ENCODE results near the gene IST1.
A peak's percentile ranks its signal among the peaks of the same experiment; 100 is the strongest.

Gene IST1

DNA sequence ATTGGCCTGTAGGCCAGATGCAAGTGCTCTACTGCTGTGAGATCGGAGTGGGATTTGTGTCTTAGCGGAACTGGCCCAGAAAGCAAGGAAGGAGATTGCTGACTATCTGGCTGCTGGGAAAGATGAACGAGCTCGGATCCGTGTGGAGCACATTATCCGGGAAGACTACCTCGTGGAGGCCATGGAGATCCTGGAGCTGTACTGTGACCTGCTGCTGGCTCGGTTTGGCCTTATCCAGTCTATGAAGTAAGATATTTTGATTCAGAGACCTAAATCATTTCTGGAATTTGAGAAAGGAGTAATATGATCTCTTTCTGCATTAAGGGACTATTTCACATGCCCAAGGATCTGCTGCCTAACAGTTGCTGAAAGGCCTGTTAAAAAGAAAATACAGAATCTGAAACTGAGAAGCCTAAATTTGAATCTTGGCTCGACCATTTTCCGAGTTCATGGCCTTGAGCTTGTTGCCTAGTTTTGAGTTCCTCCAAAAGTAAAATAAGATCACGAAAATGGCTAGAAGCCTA lies 21.1 kb downstream of the IST1 start:
- no peak for DNase-seq (ENCODE audit: low spot score)

DNA sequence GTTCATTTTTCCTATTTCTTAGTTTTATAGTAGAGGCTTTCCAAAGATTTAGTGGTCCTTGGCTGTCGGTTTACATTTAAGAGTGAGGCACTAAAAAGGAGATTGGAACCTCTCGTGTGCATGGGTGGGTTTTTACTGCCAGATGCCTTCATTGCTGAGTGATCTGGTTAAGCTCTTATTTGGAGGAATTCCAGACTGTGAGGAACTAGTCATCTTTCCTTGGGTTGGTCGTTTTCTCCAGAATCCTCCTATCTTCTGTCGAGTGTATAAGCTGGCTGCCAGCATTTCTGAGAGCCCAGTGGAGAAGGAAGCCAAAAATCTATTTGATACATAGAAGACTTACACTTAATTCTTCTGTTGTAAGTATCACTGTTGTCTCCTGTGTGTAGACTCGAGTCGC lies 22.6 kb downstream of the IST1 start:
- FAIRE-seq (no peak), DNase-seq (ENCODE audit: low spot score) (no peak)

More for the DNA sequence above, 21.1 kb downstream of the IST1 start:
- no peak for FAIRE-seq

DNA sequence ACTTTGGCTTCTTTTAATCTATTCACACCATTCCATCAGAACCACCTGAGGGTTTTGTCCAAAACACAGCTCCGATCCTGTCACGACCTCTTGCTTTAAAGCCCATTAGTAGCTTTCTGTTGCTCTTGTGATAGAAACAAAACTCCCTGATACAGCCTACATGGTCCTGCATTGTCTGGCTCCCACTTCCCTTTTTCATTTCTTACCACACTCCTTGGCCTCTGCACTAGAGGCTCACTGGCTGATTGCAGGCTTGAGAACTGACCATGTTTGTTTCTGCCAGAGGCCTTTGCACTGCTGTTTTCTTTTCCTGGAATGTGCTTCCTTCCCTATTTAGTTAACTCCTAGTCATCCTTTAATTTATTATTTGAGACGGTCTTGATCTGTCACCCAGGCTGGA lies 23.7 kb downstream of the IST1 start:
- FAIRE-seq (no peak), DNase-seq (ENCODE audit: low spot score) (no peak)

DNA sequence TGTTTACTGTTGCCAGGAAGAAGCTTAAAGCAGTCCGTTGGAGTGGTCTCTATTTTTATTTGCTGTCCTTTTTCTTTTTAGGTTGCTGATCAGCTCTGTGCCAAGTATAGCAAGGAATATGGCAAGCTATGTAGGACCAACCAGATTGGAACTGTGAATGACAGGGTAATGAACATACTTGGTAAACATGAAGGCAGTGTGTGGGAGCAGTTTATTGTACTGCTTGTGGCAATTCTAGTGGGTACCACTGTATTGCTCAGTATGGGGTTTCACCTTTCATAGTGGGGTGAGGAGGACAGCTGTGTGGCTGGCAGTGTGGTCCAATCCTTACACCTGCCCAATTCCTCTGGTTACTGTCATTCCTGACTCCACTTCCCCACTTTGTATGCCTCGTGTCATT lies 25.3 kb downstream of the IST1 start:
- FAIRE-seq (no peak), DNase-seq (ENCODE audit: low spot score) (no peak)

GRCh38 chr16:71923941-71924690 lies 28.8 kb downstream of the IST1 start:
- FAIRE-seq (no peak), DNase-seq (ENCODE audit: low spot score) (no peak)

- FAIRE-seq (no peak), DNase-seq (ENCODE audit: low spot score) (no peak)
These were observed 29.4 kb downstream of the IST1 start for GRCh38 chr16:71924710-71925109.

DNA sequence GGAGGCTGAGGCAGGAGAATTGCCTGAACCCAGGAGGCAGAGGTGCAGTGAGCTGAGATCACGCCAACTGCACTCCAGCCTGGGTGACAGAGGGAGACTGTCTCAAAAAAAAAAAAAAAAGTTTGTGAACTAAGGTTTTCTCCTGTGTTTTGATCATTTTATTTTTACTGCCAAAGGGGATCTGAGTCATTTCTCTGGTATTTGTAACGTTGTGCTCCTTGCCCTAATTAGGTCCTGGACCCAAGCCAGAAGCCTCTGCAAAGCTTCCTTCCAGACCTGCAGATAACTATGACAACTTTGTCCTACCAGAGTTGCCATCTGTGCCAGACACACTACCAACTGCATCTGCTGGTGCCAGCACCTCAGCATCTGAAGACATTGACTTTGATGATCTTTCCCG lies 32.1 kb downstream of the IST1 start:
- FAIRE-seq (no peak), DNase-seq (ENCODE audit: low spot score) (peak; percentile 76)

GRCh38 chr16:71927787-71928186 lies 32.5 kb downstream of the IST1 start:
- FAIRE-seq (no peak), DNase-seq (ENCODE audit: low spot score) (no peak)

DNA sequence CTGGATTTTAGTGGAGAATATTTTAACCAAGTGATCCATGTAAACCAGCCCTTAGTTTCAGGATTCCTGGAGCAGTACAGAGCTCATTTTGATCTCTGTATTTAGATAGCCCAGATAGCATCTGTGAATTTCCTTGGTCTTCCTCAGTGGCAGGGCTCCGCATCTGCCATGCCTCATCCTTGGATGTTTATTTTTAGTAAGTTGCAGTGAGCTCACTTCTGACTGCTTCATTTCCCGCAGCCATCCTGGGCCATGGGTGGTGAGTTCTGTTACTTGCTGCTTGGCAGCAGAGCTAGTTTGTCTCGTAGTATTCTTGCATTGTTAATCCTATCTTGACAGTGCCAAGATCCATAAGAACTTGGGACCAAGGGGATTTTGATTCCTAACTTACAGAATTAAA lies 33.7 kb downstream of the IST1 start:
- no peak for DNase-seq (ENCODE audit: low spot score)
- FAIRE-seq = no peak

DNA sequence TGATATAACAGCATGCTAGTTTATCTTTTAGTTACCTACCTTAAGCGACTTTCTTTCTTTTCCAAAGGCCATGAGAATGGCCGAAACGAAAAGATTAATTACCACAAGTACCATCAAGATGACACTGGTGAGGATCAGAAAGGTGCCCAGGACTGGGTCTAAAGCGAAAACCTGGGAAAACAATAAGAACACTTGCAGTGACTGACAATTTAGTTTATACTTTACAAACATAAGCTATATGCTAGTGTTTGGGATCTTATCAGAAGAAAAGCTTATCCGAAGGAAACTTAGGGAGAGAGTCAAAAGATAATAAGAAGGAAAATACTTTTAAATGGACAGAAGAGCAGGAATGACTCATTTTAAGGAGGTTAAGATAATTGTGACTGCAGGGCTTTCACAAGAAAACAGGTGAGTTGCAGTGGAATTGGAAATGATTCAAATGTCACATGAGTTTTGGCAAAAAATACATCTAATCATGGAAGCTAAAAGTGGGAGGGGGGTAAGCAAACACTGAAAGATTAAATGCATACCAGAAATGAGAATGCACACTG lies 34.8 kb downstream of the IST1 start:
- no peak for DNase-seq (ENCODE audit: low spot score)
- FAIRE-seq = no peak

GRCh38 chr16:71931001-71931400 lies 35.7 kb downstream of the IST1 start:
- no peak for FAIRE-seq
- no peak for DNase-seq (ENCODE audit: low spot score)

DNA sequence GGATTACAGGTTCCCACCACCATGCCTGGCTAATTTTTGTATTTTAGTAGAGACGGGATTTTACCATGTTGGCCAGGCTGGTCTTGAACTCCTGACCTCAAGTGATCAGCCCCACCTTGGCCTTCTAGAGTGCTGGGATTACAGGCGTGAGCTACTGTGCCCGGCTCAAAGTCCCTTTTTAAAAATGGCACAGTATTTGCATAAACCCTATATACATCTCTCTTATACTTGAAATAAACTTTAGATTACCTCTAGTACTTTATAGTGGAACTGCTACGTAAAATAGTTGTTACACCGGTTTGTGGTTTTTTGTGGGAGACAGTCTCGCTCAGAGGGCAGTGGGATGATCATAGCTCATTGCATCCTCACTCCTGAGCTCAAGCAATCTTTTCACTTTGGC lies 36.3 kb downstream of the IST1 start:
- no peak for DNase-seq (ENCODE audit: low spot score)
- FAIRE-seq = no peak

GRCh38 chr16:71933017-71933416 lies 37.7 kb downstream of the IST1 start:
- FAIRE-seq (no peak), DNase-seq (ENCODE audit: low spot score) (no peak)

DNA sequence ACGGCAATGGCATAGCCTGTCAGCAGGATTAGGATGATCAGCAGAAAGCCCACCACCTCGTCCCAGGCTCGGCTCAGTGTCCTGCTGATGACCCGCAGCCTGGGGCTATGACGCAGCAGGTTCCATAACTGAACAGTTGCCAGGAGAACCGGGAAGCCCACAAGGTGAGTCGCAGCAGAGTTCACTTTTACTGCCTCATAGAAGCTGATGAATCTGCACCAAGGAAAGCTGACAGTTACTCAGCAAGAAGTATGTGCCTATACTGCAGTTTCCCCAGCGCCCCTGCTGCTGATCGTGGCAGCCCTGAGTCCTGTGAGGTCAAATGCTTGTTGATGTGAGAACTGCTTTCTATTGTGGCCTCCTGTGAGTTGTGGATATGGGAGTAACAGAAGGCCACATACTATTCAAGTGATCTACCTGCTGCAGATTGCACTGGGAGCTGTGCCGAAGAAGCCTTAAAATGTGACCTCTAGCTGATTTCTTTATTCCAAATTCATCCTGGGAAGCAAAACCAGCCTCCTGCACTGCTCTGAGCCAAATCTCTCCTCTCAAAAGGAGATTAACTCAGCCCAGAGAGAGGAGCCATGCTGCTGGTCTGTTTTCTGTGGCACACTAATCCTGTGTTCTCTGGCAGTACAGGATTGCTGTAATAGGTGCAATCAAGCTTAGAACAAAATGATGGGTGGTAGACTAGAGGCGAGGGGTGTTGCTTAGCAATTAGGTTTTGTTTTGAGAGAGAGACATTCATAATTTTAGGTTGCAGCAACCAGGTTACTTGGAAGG lies 38.8 kb downstream of the IST1 start:
- DNase-seq (ENCODE audit: low spot score) (no peak), FAIRE-seq (no peak)

DNA sequence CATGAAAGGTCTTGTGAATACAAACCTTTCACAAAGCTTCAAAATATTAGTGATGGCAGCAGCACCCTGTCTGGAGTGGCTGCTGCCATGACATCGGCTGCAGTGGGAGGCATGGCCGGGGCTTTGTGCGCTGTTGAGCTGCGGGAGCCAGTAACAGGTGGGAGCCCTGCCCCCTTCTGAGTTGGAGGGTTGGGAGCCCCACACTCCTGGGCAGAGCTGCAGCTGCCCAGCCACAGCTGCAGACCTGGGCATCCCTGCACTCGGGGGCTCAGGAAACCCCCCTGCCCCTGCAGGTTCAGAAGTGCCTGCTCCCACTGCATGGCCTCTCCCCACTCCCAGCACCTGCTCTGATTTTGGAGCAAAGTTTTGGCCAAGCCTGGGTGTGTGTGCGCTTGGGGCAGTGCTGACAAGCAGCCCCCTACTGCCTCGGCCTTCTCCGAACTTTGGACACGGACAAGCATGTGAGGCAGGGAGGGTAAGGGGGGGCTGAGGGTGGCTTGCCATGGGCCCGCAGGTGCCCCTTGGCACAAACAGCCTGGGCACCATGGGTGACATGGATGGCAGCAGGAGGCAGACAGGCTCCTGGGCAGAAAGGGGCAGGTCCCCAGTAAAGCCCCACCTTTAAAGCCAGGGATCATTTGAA lies 42.7 kb downstream of the IST1 start:
- FAIRE-seq = no peak

DNA sequence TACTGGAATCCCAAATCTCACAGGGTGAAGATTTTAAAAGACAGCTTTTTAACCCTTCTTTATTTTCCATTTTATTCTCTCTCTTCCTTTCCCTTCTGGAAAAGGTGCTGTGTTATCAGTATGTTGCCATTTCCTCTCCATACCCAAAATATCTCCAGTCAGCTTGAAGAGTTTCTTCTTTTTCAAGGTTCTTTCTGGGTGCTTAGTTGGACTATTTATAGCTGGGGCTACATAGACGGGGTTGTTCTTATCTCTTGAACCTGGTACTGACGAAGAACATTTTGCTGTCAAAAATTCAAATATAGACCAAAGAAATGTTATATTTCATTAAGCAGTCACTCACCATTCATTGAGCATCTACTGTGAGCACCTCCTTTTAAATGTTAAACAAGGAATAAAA lies 48.6 kb downstream of the IST1 start:
- DNase-seq (ENCODE audit: low spot score) = no peak
- no peak for FAIRE-seq

More for the DNA sequence above, 42.7 kb downstream of the IST1 start:
- no peak for DNase-seq (ENCODE audit: low spot score)

DNA sequence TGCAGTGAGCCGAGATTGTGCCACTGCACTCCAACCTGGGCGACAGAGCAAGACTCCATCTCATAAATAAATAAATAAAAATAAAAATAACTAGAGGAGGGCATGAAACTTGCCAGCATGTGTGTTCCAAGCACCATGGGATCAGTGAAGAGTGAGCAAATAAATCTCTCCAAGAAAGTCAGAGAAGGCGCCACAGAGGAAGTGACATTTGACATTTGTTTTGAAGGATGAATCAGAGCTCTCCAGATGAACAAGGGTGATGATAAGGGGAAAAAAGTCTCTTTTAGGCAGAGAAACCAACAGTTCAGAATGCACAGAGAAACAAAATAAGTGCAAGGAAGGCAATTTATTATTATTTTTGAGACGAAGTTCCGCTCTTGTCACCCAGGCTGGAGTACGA lies 50.3 kb downstream of the IST1 start:
- DNase-seq (ENCODE audit: low spot score) = no peak
- FAIRE-seq = no peak

DNA sequence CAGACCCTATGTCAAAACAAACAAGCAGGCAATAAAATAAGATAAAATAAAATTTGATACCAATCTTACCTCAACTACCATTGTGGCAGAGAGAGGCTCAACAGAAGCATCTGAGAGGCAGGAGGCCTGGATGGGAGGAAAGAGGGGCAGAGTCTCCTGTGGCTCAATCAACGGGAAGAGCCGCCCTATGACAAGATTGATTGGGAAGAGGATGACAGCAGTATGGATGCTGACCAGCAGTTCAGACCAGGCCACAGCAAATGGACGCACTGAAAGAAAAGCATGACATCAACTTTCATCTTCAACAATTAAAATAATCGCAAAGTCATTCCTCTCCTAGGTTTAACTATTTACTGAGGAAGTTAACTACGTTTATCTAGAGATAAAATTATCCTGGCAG lies 57.5 kb downstream of the IST1 start:
- FAIRE-seq (no peak), DNase-seq (ENCODE audit: low spot score) (no peak)

- DNase-seq (ENCODE audit: low spot score) = no peak
- no peak for FAIRE-seq
These were observed 58.8 kb downstream of the IST1 start for GRCh38 chr16:71954180-71954579.

DNA sequence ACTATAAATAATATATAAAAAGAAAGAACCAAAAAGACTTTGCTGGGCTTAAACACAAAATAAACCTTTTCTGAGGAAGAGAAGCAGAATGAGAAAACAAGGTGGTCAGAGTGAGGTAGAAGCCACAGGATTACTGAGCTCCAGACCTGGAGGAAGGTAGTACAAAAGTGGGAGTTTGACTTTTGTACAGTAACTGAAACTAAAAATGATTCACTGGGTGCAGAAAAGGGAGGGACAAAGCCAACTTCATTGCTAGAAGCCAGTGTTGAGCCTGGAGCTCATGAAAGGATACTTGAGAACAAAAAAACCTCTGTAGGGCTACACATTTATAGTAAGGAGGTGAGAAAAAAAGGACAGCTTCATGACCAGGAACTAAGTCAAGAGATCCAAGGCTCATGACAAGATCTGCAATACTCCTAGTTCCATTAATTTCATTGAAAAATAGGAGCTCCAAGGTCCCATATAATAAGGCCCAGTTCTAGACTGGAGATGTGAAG lies 59.4 kb downstream of the IST1 start:
- no peak for FAIRE-seq
- no peak for DNase-seq (ENCODE audit: low spot score)

GRCh38 chr16:71956486-71956885 lies 61.2 kb downstream of the IST1 start:
- FAIRE-seq = no peak

More at GRCh38 chr16:71956486-71956885, 61.2 kb downstream of the IST1 start:
- DNase-seq (ENCODE audit: low spot score) = no peak
